Measurements from ENCODE around the gene COMMD10. TPM values are rescaled to one million over a fixed set of nuclear protein-coding genes. Genes with fewer than 3 reads are reported as not detected.

The COMMD10 gene
- total and polyA plus RNA-seq, 2 of the 8 experiments (the other 6 are each of a cell fraction or from before 2014, with no cell fraction given), result 16.5 to 43.4 TPM

DNA sequence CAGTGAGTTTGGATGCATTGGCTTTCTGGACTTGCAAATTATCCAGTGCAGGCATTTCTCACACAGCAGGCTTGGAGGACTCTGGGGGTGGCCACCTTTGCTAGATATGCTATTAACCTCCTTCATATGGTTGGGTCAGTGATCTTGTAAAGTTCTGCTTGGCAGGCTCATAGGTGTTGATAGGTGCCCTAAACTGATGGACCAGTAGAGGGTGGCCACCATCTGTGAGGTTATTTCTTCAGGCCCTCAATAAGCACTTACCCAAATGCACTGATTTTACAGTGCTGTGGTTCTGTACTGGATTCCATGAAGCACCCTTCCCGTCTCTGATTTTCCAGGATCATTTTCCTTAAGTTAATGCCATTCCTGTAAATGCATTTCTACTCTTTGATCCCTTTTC lies 216.3 kb downstream of the COMMD10 start:
- H4K20me1 ChIP-seq (replicated peaks in 1 of 2; ENCODE audit: control insufficient read depth in 1 of 2, insufficient read depth in 2 of 2, low read length in 2 of 2), result no peaks in the 10 kb centered on the region
- H2BK120ac ChIP-seq (replicated peaks; ENCODE audit: low read depth, low read length), result no peak overlapping the region
- no peak overlapping the region for H2BK15ac ChIP-seq (ENCODE audit: low read length)
- DNase-seq (ENCODE audit: low read depth in 1 of 2, low spot score in 2 of 2) (no peak), FAIRE-seq (no peak)
- H2BK12ac ChIP-seq (ENCODE audit: low read depth, low read length), result no peak overlapping the region
- no peak overlapping the region for H2AFZ ChIP-seq (ENCODE audit: low read length)
- TF ChIP-seq RAD21 (IDR thresholded peaks at IDR 0.05 in 1 of 2, conservative IDR thresholded peaks at IDR 0.05 in 1 of 2; ENCODE audit: low read depth in 2 of 2, low read length in 2 of 2), result peak; percentile 23 to 32; a peak in 2 of 4 replicates
- TF ChIP-seq, protein P1, sequence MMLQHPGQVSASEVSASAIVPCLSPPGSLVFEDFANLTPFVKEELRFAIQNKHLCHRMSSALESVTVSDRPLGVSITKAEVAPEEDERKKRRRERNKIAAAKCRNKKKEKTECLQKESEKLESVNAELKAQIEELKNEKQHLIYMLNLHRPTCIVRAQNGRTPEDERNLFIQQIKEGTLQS (IDR thresholded peaks at IDR 0.05; ENCODE audit: insufficient read depth, low read depth, low read length), result no peak
- no peak for TF ChIP-seq HDAC2 (IDR thresholded peaks at IDR 0.05; ENCODE audit: borderline replicate concordance in 1 of 2, low read depth in 2 of 2, low read length in 2 of 2)
- TF ChIP-seq, protein P2, sequence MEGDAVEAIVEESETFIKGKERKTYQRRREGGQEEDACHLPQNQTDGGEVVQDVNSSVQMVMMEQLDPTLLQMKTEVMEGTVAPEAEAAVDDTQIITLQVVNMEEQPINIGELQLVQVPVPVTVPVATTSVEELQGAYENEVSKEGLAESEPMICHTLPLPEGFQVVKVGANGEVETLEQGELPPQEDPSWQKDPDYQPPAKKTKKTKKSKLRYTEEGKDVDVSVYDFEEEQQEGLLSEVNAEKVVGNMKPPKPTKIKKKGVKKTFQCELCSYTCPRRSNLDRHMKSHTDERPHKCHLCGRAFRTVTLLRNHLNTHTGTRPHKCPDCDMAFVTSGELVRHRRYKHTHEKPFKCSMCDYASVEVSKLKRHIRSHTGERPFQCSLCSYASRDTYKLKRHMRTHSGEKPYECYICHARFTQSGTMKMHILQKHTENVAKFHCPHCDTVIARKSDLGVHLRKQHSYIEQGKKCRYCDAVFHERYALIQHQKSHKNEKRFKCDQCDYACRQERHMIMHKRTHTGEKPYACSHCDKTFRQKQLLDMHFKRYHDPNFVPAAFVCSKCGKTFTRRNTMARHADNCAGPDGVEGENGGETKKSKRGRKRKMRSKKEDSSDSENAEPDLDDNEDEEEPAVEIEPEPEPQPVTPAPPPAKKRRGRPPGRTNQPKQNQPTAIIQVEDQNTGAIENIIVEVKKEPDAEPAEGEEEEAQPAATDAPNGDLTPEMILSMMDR (IDR thresholded peaks at IDR 0.05; ENCODE audit: control extremely low read depth in 1 of 3, insufficient read depth in 1 of 3, low read depth in 1 of 3, low read length in 3 of 3), result peak in 1 of 3 experiments; percentile 28; a peak in 1 of 4 replicates
- TF ChIP-seq KDM1A (IDR thresholded peaks at IDR 0.05; ENCODE audit: borderline replicate concordance, low read length), result no peak
- H3K79me1 ChIP-seq (ENCODE audit: low read depth, low read length), result no peaks in the 10 kb centered on the region
- no peaks in the 10 kb centered on the region for H3K23me2 ChIP-seq (ENCODE audit: low read depth, low read length)
- H3K9ac ChIP-seq (replicated peaks in 1 of 4; ENCODE audit: extremely low read depth in 1 of 4, low read depth in 3 of 4, low read length in 3 of 4), result no peak overlapping the region
- no peak overlapping the region for H3K4ac ChIP-seq (replicated peaks; ENCODE audit: insufficient read length, low read depth, low read length)
- H3K4me2 ChIP-seq (ENCODE audit: insufficient read depth in 1 of 2, low read depth in 2 of 2, low read length in 2 of 2), result no peak overlapping the region
- H2BK20ac ChIP-seq (ENCODE audit: low read length), result no peak overlapping the region
- no peaks in the 10 kb centered on the region for H3K4me1 ChIP-seq (replicated peaks in 1 of 4; ENCODE audit: control insufficient read depth in 3 of 4, insufficient read depth in 4 of 4, low read length in 3 of 4)
- H3K27me3 ChIP-seq (replicated peaks in 1 of 4; ENCODE audit: control insufficient read depth in 3 of 4, extremely low read depth in 1 of 4, insufficient read depth in 3 of 4, low read length in 3 of 4), result no peaks in the 10 kb centered on the region
- H3K9me3 ChIP-seq (ENCODE audit: insufficient read depth in 2 of 2, low read depth in 1 of 2, low read length in 1 of 2), result peaks cover 0 to 2% of the 10 kb centered on the region in 2 experiments; a peak in 1 of 4 replicates
- no peak overlapping the region for H3K18ac ChIP-seq (ENCODE audit: extremely low read depth, low read length)
- no peak overlapping the region for H4K5ac ChIP-seq (ENCODE audit: insufficient read length, low read depth, low read length)
- H3K56ac ChIP-seq (replicated peaks; ENCODE audit: insufficient read length, low read depth, low read length), result no peak overlapping the region
- H3K23ac ChIP-seq (ENCODE audit: insufficient read length), result no peak overlapping the region
- peaks cover 0 to 5% (median 0%) of the 10 kb centered on the region in 4 experiments; a peak in 3 of 8 replicates for H3K36me3 ChIP-seq (ENCODE audit: control insufficient read depth in 2 of 4, insufficient read depth in 4 of 4, low read length in 3 of 4)
- POLR2A ChIA-PET (ENCODE audit: partially characterized antibody), result no interaction called here
- 88% methylated on average over 1 of the region's 1 CpG; no CpG with 5 or more reads in 1 of the 2 experiments for WGBS, 2 experiments (ENCODE audit: extremely low coverage in 1 of 2, insufficient coverage in 1 of 2, insufficient read length in 1 of 2, insufficient replicate concordance in 2 of 2, low coverage in 1 of 2, low lambda C conversion rate in 2 of 2, missing lambda C conversion rate in 1 of 2)
- no peak overlapping the region for H2BK5ac ChIP-seq (ENCODE audit: low read depth, low read length)
- no peak overlapping the region for H4K8ac ChIP-seq (ENCODE audit: extremely low read depth, insufficient read depth, low read length)
- H3K79me2 ChIP-seq (ENCODE audit: control insufficient read depth in 1 of 2, insufficient read depth in 2 of 2, low read length in 2 of 2), result no peaks in the 10 kb centered on the region
- no peak overlapping the region for H2AK5ac ChIP-seq (ENCODE audit: low read depth, low read length)
- no peak overlapping the region for H3K4me3 ChIP-seq (ENCODE audit: extremely low read depth in 1 of 4, insufficient read depth in 2 of 4, low read depth in 3 of 4, low read length in 4 of 4)
- no peak overlapping the region for H3K27ac ChIP-seq (ENCODE audit: low read depth, low read length)
- CTCF ChIA-PET (ENCODE audit: partially characterized antibody), result interaction anchor here (0.6 to 6.4 kb wide), 4 partner anchors 12 to 169 kb away, joined by 3 to 39 read pairs (median 3); no protein-coding TSS in a partner anchor
- H3K14ac ChIP-seq (ENCODE audit: insufficient read length), result no peak overlapping the region
- H4K91ac ChIP-seq (replicated peaks; ENCODE audit: insufficient read length, low read length), result no peak overlapping the region

Measured in H1 (cell line).